Neural progenitor cell (in vitro differentiated cells): Measurements from ENCODE around the gene FAU. TPM values are rescaled to one million over a fixed set of nuclear protein-coding genes. Genes with fewer than 3 reads are reported as not detected.

Experiments used
- DNase-seq: peaks from one replicate; pipeline ENCODE4 v3.0.0-alpha.2; 2016; ENCODE audit warnings: low spot score
- H2AFZ ChIP-seq: fragments of 200-600 bp; sonication (generic); replicated peaks from 2 replicates; pipeline ENCODE4 v1.6.1; 2016; ENCODE audit warnings: antibody characterized with exemption
- H3F3A ChIP-seq: fragments of 200-600 bp; sonication (generic); 2 replicates; pipeline ENCODE4 v1.6.1; 2016; ENCODE audit warnings: antibody characterized with exemption, low read depth
- H3K27ac ChIP-seq: fragments of 200-600 bp; sonication (generic); 2 replicates; pipeline ENCODE4 v1.5.1; 2016; ENCODE audit warnings: mild to moderate bottlenecking
- H3K27me3 ChIP-seq: fragments of 200-600 bp; sonication (generic); 2 replicates; pipeline ENCODE4 v1.6.1; 2016; ENCODE audit warnings: mild to moderate bottlenecking, moderate library complexity
- H3K36me3 ChIP-seq: fragments of 200-600 bp; sonication (generic); 2 replicates; pipeline ENCODE4 v1.5.1; 2016
- H3K4me1 ChIP-seq: fragments of 200-600 bp; sonication (generic); 2 replicates; pipeline ENCODE4 v1.6.1; 2016; ENCODE audit warnings: mixed run types
- H3K4me2 ChIP-seq: fragments of 200-600 bp; sonication (generic); 2 replicates; pipeline ENCODE4 v1.6.1; 2016
- H3K4me3 ChIP-seq: fragments of 200-600 bp; sonication (generic); 2 replicates; pipeline ENCODE4 v1.5.1; 2016
- H3K79me2 ChIP-seq: fragments of 200-600 bp; sonication (generic); 2 replicates; pipeline ENCODE4 v1.6.1; 2016; ENCODE audit warnings: low read depth
- H3K9ac ChIP-seq: fragments of 200-600 bp; sonication (generic); 2 replicates; pipeline ENCODE4 v1.6.1; 2016
- H3K9me3 ChIP-seq: fragments of 200-600 bp; sonication (generic); 2 replicates; pipeline ENCODE4 v1.5.1; 2016; ENCODE audit warnings: low read depth
- H4K20me1 ChIP-seq: fragments of 200-600 bp; sonication (generic); 2 replicates; pipeline ENCODE4 v1.6.1; 2016; ENCODE audit warnings: low read depth
- H3K27ac Mint-ChIP-seq: 3 replicates; pipeline ENCODE4 v1.8.0; 2021; ENCODE audit warnings: mixed read lengths
- H3K27me3 Mint-ChIP-seq: 2 replicates; pipeline ENCODE4 v1.8.0; 2022; ENCODE audit warnings: low read depth, mild to moderate bottlenecking, inconsistent platforms, moderate library complexity, mixed read lengths; ENCODE audit not compliant: insufficient read depth
- H3K36me3 Mint-ChIP-seq: 3 replicates; pipeline ENCODE4 v1.8.0; 2021; ENCODE audit warnings: mixed read lengths
- H3K4me1 Mint-ChIP-seq: 3 replicates; pipeline ENCODE4 v1.8.0; 2021; ENCODE audit warnings: mixed read lengths
- H3K4me3 Mint-ChIP-seq: 3 replicates; pipeline ENCODE4 v1.8.0; 2021; ENCODE audit warnings: mild to moderate bottlenecking, moderate library complexity, mixed read lengths
- H3K9me3 Mint-ChIP-seq: 3 replicates; pipeline ENCODE4 v1.8.0; 2020; ENCODE audit warnings: mixed read lengths
- CTCF ChIP-seq: fragments of 200-600 bp; sonication (generic); IDR thresholded peaks from 2 replicates; pipeline ENCODE4 v1.5.1; 2017; ENCODE audit warnings: antibody characterized with exemption, mild to moderate bottlenecking
- EZH2 ChIP-seq: fragments of 200-600 bp; sonication (generic); IDR thresholded peaks from 2 replicates; pipeline ENCODE4 v1.6.1; 2017; ENCODE audit warnings: antibody characterized with exemption, mild to moderate bottlenecking, moderate library complexity
- EZH2phosphoT487 ChIP-seq: fragments of 200-600 bp; sonication (generic); IDR thresholded peaks from 2 replicates; pipeline ENCODE4 v1.6.1; 2017; ENCODE audit warnings: antibody characterized with exemption
- total RNA-seq: library from RNA; depleted of rRNA; stranded (reverse); fragments of >200 nt; gene quantifications from 2 replicates; pipeline ENCODE4 v1.2.3, GENCODE V29; 2015; ENCODE audit warnings: low replicate concordance

The FAU gene
- total RNA-seq, 1 donor from 2014 or later = 288 TPM

GRCh38 chr11:65114538-65115171 lies 7.3 kb downstream of the FAU start:
- Histone ChIP-seq H3K9ac (no peak overlapping the region), H3K36me3 (no peaks in the 10 kb centered on the region), H3K27ac (no peak overlapping the region), H3K79me2 (peaks cover 30% of the 10 kb centered on the region), H3K4me1 (peaks cover 9% of the 10 kb centered on the region), H3K9me3 (no peaks in the 10 kb centered on the region), H2AFZ (no peak overlapping the region), H3K4me3 (no peak overlapping the region), H3K4me2 (no peak overlapping the region), H3F3A (peaks cover 68% of the 10 kb centered on the region), H3K27me3 (no peaks in the 10 kb centered on the region), H4K20me1 (peaks cover 28% of the 10 kb centered on the region)
- Mint-ChIP-seq H3K36me3 (peaks cover 7% of the 10 kb centered on the region), H3K4me3 (peak overlapping the region; percentile 97), H3K9me3 (no peaks in the 10 kb centered on the region), H3K27me3 (peaks cover 13% of the 10 kb centered on the region), H3K27ac (no peak overlapping the region), H3K4me1 (peaks cover 34% of the 10 kb centered on the region)
- no peak for DNase-seq
- TF ChIP-seq EZH2phosphoT487 = no peak
- TF ChIP-seq EZH2 = no peak
- no peak for TF ChIP-seq CTCF

- no peaks in the 10 kb centered on the region for H3K9me3 Mint-ChIP-seq
- no peak overlapping the region for H3K27ac Mint-ChIP-seq
- H3K4me3 ChIP-seq = no peak overlapping the region
- no peak for DNase-seq
- no peak for TF ChIP-seq EZH2phosphoT487
- no peak for TF ChIP-seq CTCF
- TF ChIP-seq EZH2 = no peak
- no peaks in the 10 kb centered on the region for H3K36me3 ChIP-seq
- peaks cover 34% of the 10 kb centered on the region for H3K4me1 Mint-ChIP-seq
- no peak overlapping the region for H3K9ac ChIP-seq
- no peak overlapping the region for H2AFZ ChIP-seq
- H3K4me1 ChIP-seq = peaks cover 9% of the 10 kb centered on the region
- peaks cover 7% of the 10 kb centered on the region for H3K36me3 Mint-ChIP-seq
- H3K9me3 ChIP-seq = no peaks in the 10 kb centered on the region
- H3K27ac ChIP-seq = no peak overlapping the region
- peaks cover 13% of the 10 kb centered on the region for H3K27me3 Mint-ChIP-seq
- peaks cover 28% of the 10 kb centered on the region for H4K20me1 ChIP-seq
- peaks cover 30% of the 10 kb centered on the region for H3K79me2 ChIP-seq
- peaks cover 60% of the 10 kb centered on the region for H3F3A ChIP-seq
- no peak overlapping the region for H3K4me2 ChIP-seq
- no peaks in the 10 kb centered on the region for H3K27me3 ChIP-seq
- H3K4me3 Mint-ChIP-seq = peak overlapping the region; percentile 97
These were observed 8.1 kb downstream of the FAU start for GRCh38 chr11:65113839-65114238.

DNA sequence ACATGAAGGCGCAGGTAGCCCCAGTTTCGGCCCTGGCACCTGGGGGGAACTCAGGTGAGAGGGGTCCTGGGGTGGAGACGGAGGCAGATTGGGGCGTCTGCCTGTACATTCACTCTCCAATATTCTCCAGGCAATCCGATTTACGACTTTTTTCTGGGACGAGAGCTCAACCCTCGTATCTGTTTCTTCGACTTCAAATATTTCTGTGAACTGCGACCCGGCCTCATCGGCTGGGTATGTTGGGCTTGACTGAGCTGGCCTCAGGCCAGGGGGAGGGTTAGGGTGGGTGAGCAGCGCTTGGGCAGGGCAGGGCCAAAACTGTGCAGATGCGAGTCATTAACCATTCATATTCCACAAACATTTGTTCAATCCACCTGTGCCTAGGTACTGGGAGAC lies 8.6 kb downstream of the FAU start:
- no peaks in the 10 kb centered on the region for H3K9me3 ChIP-seq
- Mint-ChIP-seq H3K4me1 (peaks cover 31% of the 10 kb centered on the region), H3K27me3 (peaks cover 13% of the 10 kb centered on the region), H3K9me3 (no peaks in the 10 kb centered on the region), H3K4me3 (peak overlapping the region; percentile 97), H3K27ac (peak overlapping the region; percentile 69), H3K36me3 (peaks cover 7% of the 10 kb centered on the region)
- TF ChIP-seq EZH2phosphoT487 = no peak
- no peak for TF ChIP-seq CTCF
- TF ChIP-seq EZH2 = no peak
- peaks cover 9% of the 10 kb centered on the region for H3K4me1 ChIP-seq
- no peaks in the 10 kb centered on the region for H3K36me3 ChIP-seq
- H4K20me1 ChIP-seq = peaks cover 28% of the 10 kb centered on the region
- no peak overlapping the region for H2AFZ ChIP-seq
- no peak for DNase-seq
- no peaks in the 10 kb centered on the region for H3K27me3 ChIP-seq
- peak overlapping the region; percentile 60 for H3K9ac ChIP-seq
- H3K4me3 ChIP-seq = peak overlapping the region; percentile 81
- H3K4me2 ChIP-seq = peak overlapping the region; percentile 97
- peaks cover 30% of the 10 kb centered on the region for H3K79me2 ChIP-seq
- peaks cover 55% of the 10 kb centered on the region for H3F3A ChIP-seq
- H3K27ac ChIP-seq = no peak overlapping the region
